Measurements from ENCODE around the gene KLHL13.

DNA sequence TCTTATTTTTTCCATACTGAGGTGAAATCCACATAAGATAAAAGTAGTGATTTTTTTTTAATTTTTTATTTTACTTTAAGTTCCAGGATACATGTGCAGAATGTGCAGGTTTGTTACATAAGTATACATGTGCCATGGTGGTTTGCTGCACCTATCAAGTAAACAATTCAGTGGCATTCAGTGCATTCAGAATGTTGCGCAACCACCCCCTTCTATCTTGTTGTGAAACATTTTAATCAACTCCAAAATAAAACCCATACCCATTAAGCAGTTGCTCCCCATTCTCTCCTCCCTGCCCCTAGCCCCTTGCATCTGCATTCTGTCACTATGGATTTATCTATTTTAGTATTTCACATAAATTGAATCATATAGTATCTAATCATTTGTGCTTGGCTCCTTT lies 121.2 kb downstream of the KLHL13 start:
- TF ChIP-seq CTCF (IDR thresholded peaks at IDR 0.05) (no peak), POLR2A (IDR thresholded peaks at IDR 0.05) (no peak), POLR2AphosphoS5 (IDR thresholded peaks at IDR 0.05) (no peak)

All from breast epithelium (tissue), 3 donors.